PC-3 (cell line): ENCODE results near the gene UBE4B. TPM values are rescaled to one million over a fixed set of nuclear protein-coding genes. Genes with fewer than 3 reads are reported as not detected.

ENCODE experiments used
- ATAC-seq: fragments of 200-7000 bp; cut with Tn5 transposase; 2 replicates; pipeline ENCODE4 v1.9.1; 2020; ENCODE audit warnings: mild to moderate bottlenecking, moderate library complexity
- BruUV-seq: library from RNA; stranded (reverse); fragments of 400-500 nt; replicated peaks from 2 replicates; lab custom pipeline; 2021; lab: Mats Ljungman, UMichigan
- CTCF ChIA-PET: fragments of 300-600 bp; sonication (Branson Sonifier 250); formaldehyde crosslinking; loops from one replicate; lab custom pipeline; 2022; ENCODE audit warnings: antibody characterized with exemption; lab: Charles Lee
- POLR2A ChIA-PET: fragments of 300-600 bp; sonication (Branson Sonifier 250); formaldehyde crosslinking; loops from one replicate; lab custom pipeline; 2022; ENCODE audit warnings: antibody characterized with exemption; ENCODE audit not compliant: unreplicated experiment; lab: Charles Lee
- DNase-seq: peaks from one replicate; pipeline ENCODE4 v3.0.0-alpha.2; 2015
- H2AFZ ChIP-seq: fragments of 300-600 bp; sonication (generic); 2 replicates; pipeline ENCODE4 v1.6.0; 2016; ENCODE audit warnings: antibody characterized with exemption, low read length
- H3F3A ChIP-seq: fragments of 300-600 bp; sonication (generic); one replicate; pipeline ENCODE4 v1.6.0; 2017; ENCODE audit warnings: antibody characterized with exemption, low read length, control low read depth, mild to moderate bottlenecking; ENCODE audit not compliant: unreplicated experiment
- H3K27ac ChIP-seq: fragments of 300-600 bp; sonication (generic); 2 replicates; pipeline ENCODE4 v1.5.1; 2016; ENCODE audit warnings: mild to moderate bottlenecking, low read length
- H3K27me3 ChIP-seq: fragments of 300-600 bp; sonication (generic); 2 replicates; pipeline ENCODE4 v1.6.1; 2016; ENCODE audit warnings: low read length, mixed read lengths
- H3K36me3 ChIP-seq: fragments of 300-600 bp; sonication (generic); 2 replicates; pipeline ENCODE4 v1.6.1; 2016; ENCODE audit warnings: low read depth, mixed run types, low read length, mixed read lengths
- H3K4me1 ChIP-seq: fragments of 300-600 bp; sonication (generic); 2 replicates; pipeline ENCODE4 v1.5.1; 2016; ENCODE audit warnings: low read length; ENCODE audit not compliant: insufficient read depth
- H3K4me2 ChIP-seq: fragments of 300-600 bp; sonication (generic); 2 replicates; pipeline ENCODE4 v1.6.0; 2016; ENCODE audit warnings: low read length
- H3K4me3 ChIP-seq: fragments of 300-600 bp; sonication (generic); 2 replicates; pipeline ENCODE4 v1.5.1; 2016; ENCODE audit warnings: mild to moderate bottlenecking, low read length, mixed read lengths
- H3K79me2 ChIP-seq: fragments of 300-600 bp; sonication (generic); 2 replicates; pipeline ENCODE4 v1.6.1; 2017; ENCODE audit warnings: low read length, mixed read lengths
- H3K9ac ChIP-seq: fragments of 300-600 bp; sonication (generic); 2 replicates; pipeline ENCODE4 v1.6.0; 2016; ENCODE audit warnings: mild to moderate bottlenecking, low read length
- H3K9me2 ChIP-seq: fragments of 300-600 bp; sonication (generic); replicated peaks from 2 replicates; pipeline ENCODE4 v1.6.1; 2016; ENCODE audit warnings: mixed run types, low read length, mixed read lengths
- H3K9me3 ChIP-seq: fragments of 300-600 bp; sonication (generic); 2 replicates; pipeline ENCODE4 v1.6.1; 2016; ENCODE audit warnings: low read length, mixed read lengths
- H4K20me1 ChIP-seq: fragments of 300-600 bp; sonication (generic); 2 replicates; pipeline ENCODE4 v1.6.1; 2016; ENCODE audit warnings: low read length, mixed read lengths
- EZH2 ChIP-seq: fragments of 300-600 bp; sonication (generic); IDR thresholded peaks from one replicate; pipeline ENCODE4 v1.6.1; 2017; ENCODE audit warnings: antibody characterized with exemption, mild to moderate bottlenecking, low read length; ENCODE audit not compliant: unreplicated experiment
- EZH2phosphoT487 ChIP-seq: fragments of 300-600 bp; sonication (generic); IDR thresholded peaks from 2 replicates; pipeline ENCODE4 v1.6.1; 2018; ENCODE audit warnings: mild to moderate bottlenecking, antibody characterized with exemption, low read length, borderline replicate concordance
- intact Hi-C: fragments of 100-400 bp; cut with micrococcal nuclease; formaldehyde crosslinking; loops from 2 replicates; pipeline ENCODE4 v1.9.0; 2023
- total RNA-seq: library from RNA; depleted of rRNA; stranded (reverse); fragments of >200 nt; gene quantifications from 2 replicates; pipeline ENCODE4 v1.2.3, GENCODE V29; 2014
- TF ChIP-seq, protein P1 (sequence below): fragments of 300-600 bp; sonication (generic); conservative IDR thresholded peaks from 2 replicates; pipeline ENCODE4 v1.5.1; 2017; ENCODE audit warnings: antibody characterized with exemption, low read depth, mild to moderate bottlenecking, low read length

Gene UBE4B
- total RNA-seq, 1 experiment from 2014 or later: 37.9 TPM

DNA sequence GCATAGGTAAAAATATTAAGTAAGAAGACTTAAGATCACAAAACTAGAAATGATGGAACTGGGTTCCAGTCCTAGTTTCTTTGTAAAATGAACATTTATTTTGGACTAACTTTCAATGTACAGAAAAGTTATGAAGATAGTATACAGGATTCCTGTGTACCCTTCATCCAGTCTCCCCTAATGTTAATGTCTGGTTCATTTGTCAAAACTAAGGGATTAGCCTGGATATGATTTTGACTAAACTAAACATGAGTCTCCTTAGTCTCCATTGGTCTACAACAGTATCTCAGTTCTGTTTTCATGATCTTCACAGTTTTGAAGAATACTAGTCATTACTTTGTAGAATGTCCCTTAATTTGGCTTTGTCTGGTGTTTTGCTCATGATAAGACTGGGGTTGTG lies 54.5 kb downstream of the UBE4B start:
- DNase-seq (no peak), ATAC-seq (no peak)
- H3K9ac ChIP-seq: no peak overlapping the region
- H3K36me3 ChIP-seq: no peaks in the 10 kb centered on the region
- H3K4me1 ChIP-seq: no peaks in the 10 kb centered on the region
- H3K9me2 ChIP-seq: no peaks in the 10 kb centered on the region
- ChIA-PET CTCF (no interaction called here), POLR2A (no interaction called here)
- no peak overlapping the region for H3K4me2 ChIP-seq
- H3K9me3 ChIP-seq: no peaks in the 10 kb centered on the region
- no peaks in the 10 kb centered on the region for H3K79me2 ChIP-seq
- BruUV-seq: no TSS peak
- no peak overlapping the region for H3K4me3 ChIP-seq
- TF ChIP-seq EZH2phosphoT487: no peak
- no peak for TF ChIP-seq EZH2
- TF ChIP-seq, protein P1, sequence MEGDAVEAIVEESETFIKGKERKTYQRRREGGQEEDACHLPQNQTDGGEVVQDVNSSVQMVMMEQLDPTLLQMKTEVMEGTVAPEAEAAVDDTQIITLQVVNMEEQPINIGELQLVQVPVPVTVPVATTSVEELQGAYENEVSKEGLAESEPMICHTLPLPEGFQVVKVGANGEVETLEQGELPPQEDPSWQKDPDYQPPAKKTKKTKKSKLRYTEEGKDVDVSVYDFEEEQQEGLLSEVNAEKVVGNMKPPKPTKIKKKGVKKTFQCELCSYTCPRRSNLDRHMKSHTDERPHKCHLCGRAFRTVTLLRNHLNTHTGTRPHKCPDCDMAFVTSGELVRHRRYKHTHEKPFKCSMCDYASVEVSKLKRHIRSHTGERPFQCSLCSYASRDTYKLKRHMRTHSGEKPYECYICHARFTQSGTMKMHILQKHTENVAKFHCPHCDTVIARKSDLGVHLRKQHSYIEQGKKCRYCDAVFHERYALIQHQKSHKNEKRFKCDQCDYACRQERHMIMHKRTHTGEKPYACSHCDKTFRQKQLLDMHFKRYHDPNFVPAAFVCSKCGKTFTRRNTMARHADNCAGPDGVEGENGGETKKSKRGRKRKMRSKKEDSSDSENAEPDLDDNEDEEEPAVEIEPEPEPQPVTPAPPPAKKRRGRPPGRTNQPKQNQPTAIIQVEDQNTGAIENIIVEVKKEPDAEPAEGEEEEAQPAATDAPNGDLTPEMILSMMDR: no peak
- no peak overlapping the region for H2AFZ ChIP-seq
- no peaks in the 10 kb centered on the region for H3F3A ChIP-seq
- intact Hi-C loops: no loop called here
- H3K27me3 ChIP-seq: no peaks in the 10 kb centered on the region
- H3K27ac ChIP-seq: no peak overlapping the region
- no peaks in the 10 kb centered on the region for H4K20me1 ChIP-seq

DNA sequence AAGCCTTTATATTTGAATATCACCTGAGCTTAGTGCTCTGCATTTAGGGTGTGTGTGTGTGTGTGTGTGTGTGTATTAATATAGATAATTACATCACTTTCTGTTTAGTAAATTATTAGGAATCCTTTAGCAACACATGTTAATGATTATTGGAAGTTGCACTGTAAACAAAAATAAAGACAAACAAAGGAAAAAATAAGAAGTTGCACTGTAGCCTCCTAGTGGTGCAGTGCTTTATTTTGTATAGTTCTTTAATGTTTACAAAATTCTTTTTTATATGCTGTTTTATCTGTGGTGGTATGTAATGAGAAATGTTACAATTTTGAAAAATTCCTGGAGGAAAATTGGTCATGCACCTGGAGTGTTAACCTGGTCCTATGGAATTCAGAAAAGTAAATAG lies 69.2 kb downstream of the UBE4B start:
- Histone ChIP-seq H3K36me3 (peaks cover 30% of the 10 kb centered on the region; the same call in 1 of the 2 replicates), H3K9ac (no peak overlapping the region), H4K20me1 (no peaks in the 10 kb centered on the region), H3K27ac (no peak overlapping the region), H3K4me2 (no peak overlapping the region), H3K27me3 (no peaks in the 10 kb centered on the region), H3K9me2 (no peaks in the 10 kb centered on the region), H3K79me2 (no peaks in the 10 kb centered on the region), H2AFZ (no peak overlapping the region), H3F3A (no peaks in the 10 kb centered on the region), H3K4me3 (no peak overlapping the region), H3K9me3 (no peaks in the 10 kb centered on the region), H3K4me1 (0 out of 2 replicates have a peak, but pooled peaks cover under 1% of the 10 kb centered on the region)
- BruUV-seq: no TSS peak
- CTCF ChIA-PET: interaction anchor here (0.6 kb wide), 2 partner anchors 32 to 299 kb away, joined by 4 read pairs; no protein-coding TSS in a partner anchor
- intact Hi-C loops: no loop called here
- ATAC-seq (no peak), DNase-seq (no peak)
- TF ChIP-seq, protein P1: peak; percentile 50
- no peak for TF ChIP-seq EZH2phosphoT487
- POLR2A ChIA-PET: interaction anchor here (0.8 kb wide), 1 partner anchor 485 kb away, joined by 12 read pairs; no protein-coding TSS in a partner anchor

DNA sequence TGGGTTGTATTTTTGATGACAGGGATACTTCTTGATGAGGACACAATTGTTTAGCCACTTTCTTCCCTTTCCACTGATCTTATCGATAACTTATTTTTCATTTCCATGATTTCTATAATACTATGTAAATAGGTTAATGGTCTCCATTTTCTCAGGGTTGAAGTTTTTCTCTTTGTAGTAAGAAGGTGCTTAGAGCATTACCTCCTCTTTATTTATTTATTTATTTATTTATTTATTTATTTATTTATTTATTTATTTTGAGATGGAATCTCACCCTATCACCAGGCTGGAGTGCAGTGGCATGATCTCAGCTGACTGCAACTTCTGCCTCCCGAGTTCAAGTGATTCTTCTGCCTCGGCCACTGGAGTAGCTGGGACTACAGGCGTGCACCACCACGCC lies 70.4 kb downstream of the UBE4B start:
- Histone ChIP-seq H3K9me2 (no peaks in the 10 kb centered on the region), H3K36me3 (peaks cover 29% of the 10 kb centered on the region; the same call in 1 of the 2 replicates), H3K79me2 (no peaks in the 10 kb centered on the region), H3K27me3 (no peaks in the 10 kb centered on the region), H3K27ac (no peak overlapping the region), H3K9ac (no peak overlapping the region), H3K4me2 (no peak overlapping the region), H3K4me3 (no peak overlapping the region), H4K20me1 (no peaks in the 10 kb centered on the region), H3K9me3 (no peaks in the 10 kb centered on the region), H3K4me1 (peaks cover 12% of the 10 kb centered on the region), H3F3A (no peaks in the 10 kb centered on the region), H2AFZ (no peak overlapping the region)
- TF ChIP-seq, protein P1: no peak
- ATAC-seq: no peak
- POLR2A ChIA-PET: no interaction called here
- no TSS peak for BruUV-seq
- CTCF ChIA-PET: no interaction called here
- no peak for DNase-seq
- intact Hi-C loops: no loop called here
